RWPE2 (cell line): ENCODE data around the gene MUC21.
A peak's percentile ranks its signal among the peaks of the same experiment; 100 is the strongest.
"Not testable (repeated sequence)": the region's sequence is repeated elsewhere in the genome, so short reads cannot be mapped to it uniquely, and the experiment has no call there.

ENCODE experiments used
- ATAC-seq: fragments of 200-7000 bp; cut with Tn5 transposase; 3 replicates; pipeline ENCODE4 v1.9.1; 2021; ENCODE audit warnings: low read depth
- DNase-seq: peaks from one replicate; pipeline ENCODE4 v3.0.0-alpha.2; 2020; ENCODE audit warnings: low spot score
- H3K27ac ChIP-seq: fragments of 450-650 bp; 2 replicates; pipeline ENCODE4 v1.5.1; 2017; ENCODE audit warnings: mild to moderate bottlenecking; ENCODE audit not compliant: poor library complexity, severe bottlenecking
- H3K27me3 ChIP-seq: fragments of 250-450 bp; sonication (Bioruptor Pico); 2 replicates; pipeline ENCODE4 v1.5.1; 2021; ENCODE audit warnings: mild to moderate bottlenecking, moderate library complexity; ENCODE audit not compliant: insufficient read depth, poor library complexity, severe bottlenecking
- H3K36me3 ChIP-seq: fragments of 250-450 bp; sonication (Bioruptor Pico); 2 replicates; pipeline ENCODE4 v1.5.1; 2020; ENCODE audit warnings: low read depth, mild to moderate bottlenecking, moderate library complexity
- H3K4me1 ChIP-seq: fragments of 250-450 bp; sonication (Bioruptor Pico); 2 replicates; pipeline ENCODE4 v1.5.1; 2021; ENCODE audit warnings: mild to moderate bottlenecking, moderate library complexity; ENCODE audit not compliant: insufficient read depth, poor library complexity, severe bottlenecking
- H3K4me3 ChIP-seq: fragments of 250-450 bp; sonication (Bioruptor Pico); 2 replicates; pipeline ENCODE4 v1.5.1; 2021; ENCODE audit warnings: mild to moderate bottlenecking, moderate library complexity; ENCODE audit not compliant: severe bottlenecking
- H3K9me3 ChIP-seq: fragments of 250-450 bp; sonication (Bioruptor Pico); 2 replicates; pipeline ENCODE4 v1.5.1; 2021; ENCODE audit warnings: mild to moderate bottlenecking, moderate library complexity; ENCODE audit not compliant: severe bottlenecking
- TF ChIP-seq, protein P1 (sequence below): fragments of 450-650 bp; IDR thresholded peaks from one replicate; pipeline ENCODE4 v1.5.1; 2017; ENCODE audit warnings: mild to moderate bottlenecking, moderate library complexity; ENCODE audit not compliant: poor library complexity, severe bottlenecking

The MUC21 gene

DNA sequence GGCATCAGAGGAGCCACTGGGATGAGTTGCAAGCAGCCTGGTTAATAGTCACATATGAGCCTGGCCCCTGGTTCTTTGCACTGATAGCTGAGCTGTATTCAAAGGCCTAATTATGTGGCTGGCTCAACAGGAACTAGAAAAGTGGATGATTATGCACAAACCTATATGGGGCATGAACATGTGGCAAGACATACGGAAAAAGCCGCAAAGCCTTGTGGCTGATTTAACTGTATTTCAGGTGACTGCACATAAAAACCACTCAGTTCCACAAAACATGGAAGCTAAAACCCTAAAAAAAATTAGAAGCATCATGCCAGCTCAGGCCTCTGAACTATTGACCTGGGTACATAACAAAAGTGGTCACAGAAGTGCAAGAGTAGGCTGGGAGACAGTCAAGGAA is 13.8 kb downstream of the MUC21 start:
- Histone ChIP-seq H3K9me3 (no peaks in the 10 kb centered on the region), H3K4me1 (peaks cover 10% of the 10 kb centered on the region), H3K36me3 (no peaks in the 10 kb centered on the region), H3K4me3 (no peak overlapping the region), H3K27ac (no peak overlapping the region), H3K27me3 (no peaks in the 10 kb centered on the region)
- TF ChIP-seq, protein P1, sequence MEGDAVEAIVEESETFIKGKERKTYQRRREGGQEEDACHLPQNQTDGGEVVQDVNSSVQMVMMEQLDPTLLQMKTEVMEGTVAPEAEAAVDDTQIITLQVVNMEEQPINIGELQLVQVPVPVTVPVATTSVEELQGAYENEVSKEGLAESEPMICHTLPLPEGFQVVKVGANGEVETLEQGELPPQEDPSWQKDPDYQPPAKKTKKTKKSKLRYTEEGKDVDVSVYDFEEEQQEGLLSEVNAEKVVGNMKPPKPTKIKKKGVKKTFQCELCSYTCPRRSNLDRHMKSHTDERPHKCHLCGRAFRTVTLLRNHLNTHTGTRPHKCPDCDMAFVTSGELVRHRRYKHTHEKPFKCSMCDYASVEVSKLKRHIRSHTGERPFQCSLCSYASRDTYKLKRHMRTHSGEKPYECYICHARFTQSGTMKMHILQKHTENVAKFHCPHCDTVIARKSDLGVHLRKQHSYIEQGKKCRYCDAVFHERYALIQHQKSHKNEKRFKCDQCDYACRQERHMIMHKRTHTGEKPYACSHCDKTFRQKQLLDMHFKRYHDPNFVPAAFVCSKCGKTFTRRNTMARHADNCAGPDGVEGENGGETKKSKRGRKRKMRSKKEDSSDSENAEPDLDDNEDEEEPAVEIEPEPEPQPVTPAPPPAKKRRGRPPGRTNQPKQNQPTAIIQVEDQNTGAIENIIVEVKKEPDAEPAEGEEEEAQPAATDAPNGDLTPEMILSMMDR, result no peak
- no peak for ATAC-seq
- no peak for DNase-seq

DNA sequence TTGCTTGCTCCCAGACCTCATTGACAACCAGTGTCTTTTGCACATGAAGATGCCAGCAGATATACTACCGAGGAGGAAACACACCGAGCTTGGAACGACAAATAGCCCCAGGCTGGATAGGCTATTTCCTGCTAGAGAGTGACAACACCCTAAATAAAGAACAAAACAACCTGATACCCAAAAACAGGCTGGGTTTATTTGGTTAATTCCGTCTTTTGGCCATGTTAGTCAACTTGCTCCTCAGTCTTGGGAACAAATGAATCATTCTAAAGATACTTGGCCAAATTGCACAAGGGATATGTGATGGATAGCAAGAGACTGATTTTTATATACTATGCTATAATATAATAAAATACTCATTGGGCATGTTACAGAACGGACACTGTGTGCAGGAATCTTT is 15.3 kb downstream of the MUC21 start:
- DNase-seq, result no peak

GRCh38 chr6:31000067-31000860 is 16.7 kb downstream of the MUC21 start:
- H3K27ac ChIP-seq, H3K9me3 ChIP-seq, H3K27me3 ChIP-seq, ATAC-seq, H3K36me3 ChIP-seq, H3K4me3 ChIP-seq, DNase-seq: not testable (repeated sequence)
- H3K4me1 ChIP-seq, result peaks cover 12% of the 10 kb centered on the region

More for the DNA sequence above, 15.3 kb downstream of the MUC21 start:
- H3K4me1 ChIP-seq, result peaks cover 10% of the 10 kb centered on the region
- no peaks in the 10 kb centered on the region for H3K27me3 ChIP-seq
- H3K4me3 ChIP-seq, result no peak overlapping the region
- peak; percentile 54; the same call in 2 of the 3 replicates for ATAC-seq
- no peaks in the 10 kb centered on the region for H3K9me3 ChIP-seq
- peak overlapping the region; percentile 14 for H3K27ac ChIP-seq
- H3K36me3 ChIP-seq, result no peaks in the 10 kb centered on the region
- TF ChIP-seq, protein P1, result no peak

DNA sequence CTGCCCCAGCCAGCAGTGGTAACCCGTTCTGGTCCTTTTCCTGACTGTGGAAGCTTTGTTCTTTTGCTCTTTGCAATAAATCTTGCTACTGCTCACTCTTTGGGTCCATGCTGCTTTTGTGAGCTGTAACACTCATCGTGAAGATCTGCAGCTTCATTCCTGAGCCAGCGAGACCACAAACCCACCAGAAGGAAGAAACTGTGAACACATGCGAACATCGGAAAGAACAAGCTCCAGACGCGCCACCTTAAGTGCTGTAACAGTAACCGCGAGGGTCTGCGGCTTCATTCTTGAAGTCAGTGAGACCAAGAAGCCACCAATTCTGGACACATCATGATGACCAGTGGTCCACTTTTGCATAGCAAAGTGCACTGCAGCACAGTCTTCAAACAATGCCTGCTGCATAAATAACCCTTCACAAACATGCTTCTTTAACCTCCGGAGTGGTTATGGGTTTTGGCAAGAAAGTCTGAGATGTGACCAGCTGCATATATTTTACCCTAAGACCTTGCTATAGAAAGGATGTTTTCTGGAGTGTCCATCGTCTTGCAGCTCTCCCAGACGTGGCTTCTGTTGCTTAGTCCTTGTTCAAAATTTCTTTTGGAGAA is 17.9 kb downstream of the MUC21 start:
- Histone ChIP-seq H3K36me3 (no peaks in the 10 kb centered on the region), H3K27me3 (no peaks in the 10 kb centered on the region), H3K4me1 (peaks cover 16% of the 10 kb centered on the region), H3K9me3 (no peaks in the 10 kb centered on the region), H3K4me3 (no peak overlapping the region), H3K27ac (no peak overlapping the region)
- DNase-seq (no peak), ATAC-seq (no peak)
- TF ChIP-seq, protein P1, result no peak

DNA sequence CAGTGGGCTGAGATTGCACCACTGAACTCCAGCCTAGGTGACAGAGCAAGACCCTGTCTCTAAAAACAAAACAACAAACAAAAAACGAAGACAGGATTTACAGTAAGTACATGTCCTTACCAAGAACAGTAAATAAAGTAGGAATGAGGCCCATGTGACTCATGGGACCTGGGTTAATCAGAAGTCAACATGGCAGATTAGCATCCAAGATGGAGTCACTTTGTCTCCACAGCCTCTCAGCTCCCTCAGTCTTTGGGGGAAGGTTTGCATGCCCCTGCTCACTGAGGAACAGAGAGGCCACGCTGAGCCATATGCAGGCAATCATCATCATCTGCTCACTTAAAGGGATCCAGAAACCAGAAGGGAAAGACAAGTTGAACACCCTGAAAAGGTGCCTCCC is 19.0 kb downstream of the MUC21 start:
- Histone ChIP-seq H3K9me3 (no peaks in the 10 kb centered on the region), H3K27ac (no peak overlapping the region), H3K27me3 (no peaks in the 10 kb centered on the region), H3K4me1 (peaks cover 17% of the 10 kb centered on the region), H3K36me3 (no peaks in the 10 kb centered on the region), H3K4me3 (no peak overlapping the region)
- no peak for ATAC-seq
- TF ChIP-seq, protein P1, result no peak
- DNase-seq, result no peak
